COR-L47 (cell line): ENCODE data around the gene MOCS2.
"Not testable (repeated sequence)": the region's sequence is repeated elsewhere in the genome, so short reads cannot be mapped to it uniquely, and the experiment has no call there.

ENCODE experiments used
- DNase-seq: peaks from one replicate; lab custom pipeline; 2025; lab: John Stamatoyannopoulos, UW

The MOCS2 gene

DNA sequence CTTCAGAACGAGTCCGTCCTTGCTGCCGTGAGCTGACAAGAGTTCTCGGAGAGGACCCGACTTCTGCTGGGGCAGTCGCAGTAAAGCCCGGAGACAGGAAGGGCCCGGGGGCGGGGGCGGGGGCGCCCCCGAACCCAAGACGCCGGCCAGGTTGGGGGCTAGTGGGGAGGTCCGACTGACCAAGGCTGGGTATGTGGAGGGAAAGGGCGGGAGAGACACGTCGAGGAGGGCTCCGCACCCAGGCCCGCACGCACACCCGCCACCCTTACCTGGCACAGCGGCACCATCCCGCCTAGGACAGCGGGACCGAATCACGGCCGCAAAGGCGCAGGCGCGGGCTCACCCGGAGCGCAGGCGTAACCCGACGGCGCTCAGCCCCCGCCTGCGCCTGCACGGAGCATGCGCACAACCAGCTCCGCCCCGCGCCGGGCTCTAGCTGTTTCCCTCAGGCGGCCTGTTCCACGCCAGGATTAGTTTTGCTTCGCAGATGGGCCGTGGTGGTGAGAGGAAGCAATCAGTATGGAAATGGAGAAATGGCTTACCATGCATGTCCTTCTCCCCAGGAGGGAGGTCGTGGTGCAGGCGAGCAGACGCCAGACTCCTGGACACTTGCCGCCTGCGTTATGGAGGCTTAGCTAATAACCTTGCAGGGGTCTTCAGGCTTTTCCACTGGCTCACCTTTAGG lies at the start of gene MOCS2:
MOCS2 (minus strand) TSS at position 315 of the 685 bp plus-strand sequence. CDS start 2,583 bp downstream, outside the sequence.
- DNase-seq: peak; percentile 82

DNA sequence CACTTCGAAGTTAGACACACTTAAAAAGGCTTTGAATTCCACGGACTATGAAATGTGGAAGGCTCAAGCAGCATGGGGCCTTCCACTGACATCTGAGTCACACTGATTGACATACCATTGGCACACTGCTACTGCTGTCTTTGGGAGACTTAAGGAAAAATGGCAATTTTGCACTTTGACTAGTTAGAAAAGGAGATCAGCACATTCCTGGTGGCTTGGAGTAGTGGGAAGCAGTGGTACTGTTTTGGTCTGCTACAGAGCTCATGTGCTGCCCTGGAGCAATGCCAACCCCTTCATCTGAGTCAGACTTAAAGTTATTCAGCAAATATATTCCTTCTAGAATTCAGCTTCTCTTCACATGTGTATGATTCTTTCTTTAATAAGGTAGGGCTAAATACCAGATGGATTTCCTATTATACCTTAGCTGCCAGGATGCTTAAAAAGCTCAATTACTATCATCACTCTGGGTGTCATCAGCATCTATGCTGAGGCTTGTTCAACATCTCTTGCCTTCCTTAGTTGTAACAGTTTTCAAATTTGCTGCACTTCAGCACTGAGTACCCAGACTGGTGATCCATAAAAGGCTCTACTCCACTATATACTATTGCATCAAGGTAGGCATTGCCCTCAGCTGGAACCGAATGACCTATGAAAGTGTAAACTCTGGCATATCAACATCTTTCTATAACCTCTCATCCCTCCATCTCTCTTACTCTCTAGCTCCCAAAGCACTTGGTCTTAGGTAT lies 42.3 kb upstream of the MOCS2 start:
- DNase-seq: no peak

GRCh38 chr5:53133020-53133419 lies 23.5 kb upstream of the MOCS2 start:
- no peak for DNase-seq

DNA sequence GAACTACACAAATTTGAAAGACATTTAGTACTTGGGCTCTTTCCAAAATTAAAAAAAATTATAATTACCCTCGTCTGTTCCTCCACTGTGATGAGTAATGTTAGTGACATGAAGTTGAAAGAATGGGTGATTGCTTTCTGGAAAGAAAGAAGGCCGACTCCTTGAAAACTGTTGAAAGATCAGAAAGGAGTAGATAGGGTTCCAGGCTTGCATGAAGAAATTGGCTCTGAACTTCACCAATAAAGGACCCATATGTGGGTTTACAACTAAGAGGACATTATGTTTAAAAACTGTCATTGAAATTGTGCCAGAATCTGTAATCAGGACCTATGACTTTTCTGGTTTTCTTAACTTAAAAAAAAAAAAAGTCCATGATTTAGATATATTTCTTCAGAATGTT lies 20.7 kb upstream of the MOCS2 start:
- no peak for DNase-seq

- no peak for DNase-seq
Observed at GRCh38 chr5:53128481-53128880, 18.9 kb upstream of the MOCS2 start.

GRCh38 chr5:53127107-53127506 lies 17.6 kb upstream of the MOCS2 start:
- DNase-seq: no peak

- DNase-seq: no peak
Observed at GRCh38 chr5:53126521-53126920, 17.0 kb upstream of the MOCS2 start.

DNA sequence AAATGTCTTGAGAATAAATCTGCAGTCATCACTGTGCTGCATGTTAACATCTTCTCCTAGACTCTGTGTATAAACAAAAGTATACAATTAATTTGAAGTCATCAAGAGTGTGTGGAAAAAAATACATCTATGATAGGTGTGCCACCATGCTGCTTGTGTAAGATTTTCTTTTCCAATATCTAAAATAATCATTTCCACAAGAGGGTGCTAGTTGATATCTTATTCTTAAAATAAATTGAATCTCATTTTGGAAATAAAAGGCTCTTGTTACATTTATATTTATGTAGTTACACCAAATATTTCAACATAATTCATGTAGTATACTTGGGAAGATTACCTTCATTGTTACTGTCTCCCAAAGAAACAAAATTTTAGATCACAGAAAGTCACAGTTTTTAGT lies 14.1 kb upstream of the MOCS2 start:
- no peak for DNase-seq

DNA sequence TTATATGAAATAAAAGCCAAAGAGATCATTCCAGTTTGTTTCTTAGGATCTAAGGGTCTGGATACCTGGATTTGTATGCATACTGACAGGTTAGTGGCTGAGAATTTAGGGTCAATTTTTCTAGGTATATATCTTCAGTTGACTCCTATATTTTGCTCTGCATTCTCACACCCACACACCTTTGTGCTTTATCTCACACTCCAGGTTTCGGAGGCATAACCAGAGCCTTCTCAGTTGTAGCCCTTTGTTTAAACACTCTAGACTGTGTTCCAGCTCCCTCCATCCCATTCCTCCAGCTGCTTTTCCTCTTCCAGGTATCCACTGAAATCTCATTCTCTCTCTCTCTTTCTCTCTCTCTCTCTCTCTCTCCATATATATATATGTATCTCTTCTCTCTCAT lies 10.6 kb upstream of the MOCS2 start:
- DNase-seq: no peak

DNA sequence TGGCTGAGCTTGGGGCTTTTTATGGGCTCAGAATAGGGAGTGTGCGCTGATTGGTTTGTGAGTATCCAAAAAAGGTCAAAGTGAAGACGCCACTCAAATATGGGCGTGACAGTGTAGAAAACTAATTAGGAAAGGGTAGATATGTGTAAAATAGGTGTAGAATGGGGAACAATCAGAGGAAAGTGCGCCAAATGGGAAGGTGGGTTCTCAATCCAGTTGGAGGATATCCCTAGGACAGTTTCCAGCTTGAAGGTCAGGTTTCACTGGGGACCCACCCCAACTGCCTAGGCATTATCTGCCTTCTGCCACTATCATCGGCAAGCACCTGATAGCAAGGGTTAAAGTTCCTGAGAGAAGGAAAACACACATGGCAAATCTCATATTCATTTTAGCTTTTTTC lies 9.3 kb upstream of the MOCS2 start:
- DNase-seq: no peak

DNA sequence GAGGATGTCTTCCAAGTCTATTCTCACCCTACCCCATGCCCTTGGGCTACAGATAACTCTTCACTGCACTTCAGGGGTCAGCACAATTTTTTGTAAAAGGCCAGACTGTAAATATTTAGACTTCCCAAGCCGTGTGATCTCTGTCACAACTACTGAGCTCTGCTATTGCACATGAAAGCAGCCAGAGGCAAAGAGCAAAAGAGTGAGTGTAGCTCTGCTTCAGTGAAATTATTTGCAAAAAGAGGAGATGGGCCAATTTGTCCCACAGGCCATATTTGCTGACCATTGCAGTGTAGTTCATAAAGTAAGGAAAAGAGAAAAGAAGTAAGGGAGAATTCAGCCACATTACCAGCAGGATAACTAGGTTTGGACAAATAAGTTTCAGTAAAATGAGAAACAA lies 7.0 kb upstream of the MOCS2 start:
- no peak for DNase-seq

GRCh38 chr5:53114988-53115387 lies 5.4 kb upstream of the MOCS2 start:
- DNase-seq: no peak

DNA sequence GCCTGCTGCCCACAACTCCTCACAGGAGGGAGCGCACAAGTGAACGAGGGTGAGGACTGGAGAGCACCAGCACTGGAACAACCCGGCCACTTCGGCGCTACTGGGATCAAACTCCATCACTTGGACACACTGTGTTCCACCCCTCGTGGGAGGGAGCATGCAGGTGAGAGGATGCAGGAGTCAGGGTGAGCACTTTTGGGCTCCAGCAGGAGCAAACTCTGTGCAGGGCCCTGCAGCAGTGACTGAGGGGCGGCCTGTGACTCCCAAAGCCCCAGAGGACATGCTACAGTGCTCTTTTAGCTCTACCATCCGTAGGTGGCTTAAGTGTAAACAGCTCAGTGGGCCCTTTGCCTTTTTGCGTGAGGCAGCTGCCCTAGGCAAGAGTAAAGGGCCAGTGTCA lies 4.4 kb upstream of the MOCS2 start:
- no peak for DNase-seq

GRCh38 chr5:53112909-53113308 lies 3.4 kb upstream of the MOCS2 start:
- DNase-seq: no peak

DNA sequence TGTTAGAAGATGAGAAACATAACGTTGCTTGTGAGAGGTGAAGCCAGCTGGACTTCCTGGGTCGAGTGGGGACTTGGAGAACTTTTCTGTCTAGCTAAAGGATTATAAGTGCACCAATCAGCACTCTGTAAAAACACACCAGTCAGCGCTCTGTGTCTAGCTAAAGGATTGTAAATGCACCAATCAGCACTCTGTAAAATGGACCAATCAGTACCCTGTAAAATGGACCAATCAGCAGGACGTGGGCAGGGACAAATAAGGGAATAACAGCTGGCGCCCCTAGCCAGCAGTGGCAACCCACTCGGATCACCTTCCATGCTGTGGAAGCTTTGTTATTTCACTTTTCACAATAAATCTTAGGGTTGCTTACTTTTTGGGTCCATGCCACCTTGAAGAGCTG lies 2.8 kb upstream of the MOCS2 start:
- DNase-seq: not testable (repeated sequence)

DNA sequence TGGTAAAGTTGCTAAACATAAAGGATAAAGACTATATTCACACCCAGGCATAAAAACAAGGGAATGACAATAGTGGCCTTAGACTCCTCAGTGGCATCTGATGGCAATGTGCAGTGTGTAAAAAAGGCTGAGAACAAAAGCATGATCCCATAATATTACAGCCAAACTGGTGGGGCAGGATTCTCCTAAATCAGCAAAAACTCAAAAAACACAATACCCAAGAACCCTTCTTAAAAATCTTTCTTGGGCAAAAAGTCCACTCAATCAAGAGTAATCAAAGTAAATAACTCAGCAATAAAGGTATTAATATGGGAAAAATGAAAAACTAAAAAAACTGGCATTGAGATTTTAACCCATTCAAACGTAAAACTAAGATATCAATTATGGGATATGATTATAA lies 1.6 kb upstream of the MOCS2 start:
- no peak for DNase-seq

DNA sequence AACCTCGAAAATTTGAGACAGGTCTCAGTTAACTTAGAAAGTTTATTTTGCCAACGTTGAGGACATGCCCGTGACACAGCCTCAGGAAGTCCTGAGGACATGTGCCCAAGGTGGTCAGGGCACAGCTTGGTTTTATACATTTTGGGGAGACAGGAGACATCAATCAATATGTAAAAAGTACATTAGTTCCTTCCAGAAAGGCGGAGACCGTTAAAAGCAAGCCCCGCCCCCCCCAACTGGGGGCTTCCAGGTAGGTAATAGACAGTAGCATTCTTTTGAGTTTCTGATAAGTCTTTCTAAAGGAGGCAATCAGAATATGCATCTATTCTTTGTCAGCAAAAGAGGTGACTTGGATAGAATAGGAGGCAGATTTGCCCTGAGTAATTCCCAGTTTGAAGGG lies 599 bp upstream of the MOCS2 start:
- DNase-seq: no peak

- DNase-seq: no peak
Observed at GRCh38 chr5:53109056-53109442, 508 bp downstream of the MOCS2 start.

- no peak for DNase-seq
Observed at GRCh38 chr5:53105611-53106300, 3.8 kb downstream of the MOCS2 start.

DNA sequence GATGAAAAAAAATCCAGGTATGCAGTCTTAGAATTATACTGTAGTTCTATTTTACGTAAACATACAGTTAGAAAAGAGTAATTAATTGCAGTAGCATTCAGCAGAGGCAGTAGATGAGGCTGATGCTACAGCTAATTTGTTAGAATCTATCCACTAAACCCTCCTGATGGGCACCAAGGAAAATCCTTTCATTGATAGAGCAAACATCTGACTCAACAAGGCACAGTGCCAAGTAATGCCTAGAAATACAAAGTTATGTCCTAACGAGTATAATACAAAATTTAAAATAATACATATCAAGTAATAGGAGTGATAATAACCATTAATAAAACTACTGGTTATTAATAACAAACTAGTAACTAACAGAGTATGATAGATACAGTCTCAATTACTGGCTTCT lies 9.0 kb downstream of the MOCS2 start:
- no peak for DNase-seq

- DNase-seq: no peak
Observed at GRCh38 chr5:53099546-53099945, 10.0 kb downstream of the MOCS2 start.

DNA sequence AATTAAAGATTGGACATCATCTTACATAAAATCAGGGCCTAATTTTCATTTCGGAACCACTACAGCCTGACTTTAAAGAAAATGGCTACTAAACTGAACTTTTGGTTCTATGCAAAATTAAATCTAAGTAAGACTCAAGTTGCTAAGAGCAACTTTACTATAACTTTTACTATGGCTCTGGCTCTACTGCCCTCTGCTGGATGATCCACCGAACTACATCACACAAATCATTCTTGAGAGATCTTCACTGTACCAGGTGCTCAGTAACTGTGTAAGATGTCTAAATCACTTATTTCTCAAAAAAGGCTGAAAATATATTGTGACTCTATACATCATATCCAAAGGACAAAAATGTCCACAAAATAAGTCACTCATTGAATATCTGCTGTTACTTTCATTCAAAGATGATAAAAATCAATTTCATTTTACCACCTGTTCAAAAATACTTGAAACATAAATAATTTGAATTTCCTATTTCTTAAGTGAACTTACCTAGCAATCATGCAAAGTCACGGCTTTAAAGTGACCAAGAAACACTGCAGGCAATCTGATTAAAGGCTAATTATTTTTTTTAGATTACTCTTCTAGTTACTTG lies 13.5 kb downstream of the MOCS2 start:
- no peak for DNase-seq

GRCh38 chr5:53095217-53095616 lies 14.3 kb downstream of the MOCS2 start:
- DNase-seq: no peak
